ENCODE measurements around the gene TTC6.

TTC6 gene

GRCh38 chr14:37585971-37586796 lies 9.2 kb upstream of the TTC6 start:
- H3K4me3 ChIP-seq (replicated peaks; ENCODE audit: insufficient read depth, low read length): no peak overlapping the region
- no peak for TF ChIP-seq POLR2AphosphoS5 (IDR thresholded peaks at IDR 0.05; ENCODE audit: low read depth)
- TF ChIP-seq CTCF (IDR thresholded peaks at IDR 0.05; ENCODE audit: insufficient read depth, low read length): no peak
- no peak for TF ChIP-seq GABPA (IDR thresholded peaks at IDR 0.05; ENCODE audit: low read depth)
- no peak for TF ChIP-seq SPI1 (IDR thresholded peaks at IDR 0.05; ENCODE audit: borderline replicate concordance, low read depth)
- TF ChIP-seq REST (IDR thresholded peaks at IDR 0.05; ENCODE audit: insufficient replicate concordance, low read depth): no peak
- no peak for DNase-seq (ENCODE audit: low read depth in 1 of 2, low spot score in 1 of 2)
- H3K27me3 ChIP-seq (ENCODE audit: insufficient read depth, poor library complexity, severe bottlenecking): peaks cover 48% of the 10 kb centered on the region
- H3K27ac ChIP-seq (replicated peaks): no peak overlapping the region

- DNase-seq (ENCODE audit: low read depth in 1 of 2, low spot score in 1 of 2): no peak
- Histone ChIP-seq H3K27me3 (ENCODE audit: insufficient read depth, poor library complexity, severe bottlenecking) (peaks cover 51% of the 10 kb centered on the region), H3K4me3 (replicated peaks; ENCODE audit: insufficient read depth, low read length) (no peak overlapping the region), H3K27ac (replicated peaks) (no peak overlapping the region)
- TF ChIP-seq REST (IDR thresholded peaks at IDR 0.05; ENCODE audit: insufficient replicate concordance, low read depth): no peak
- TF ChIP-seq GABPA (IDR thresholded peaks at IDR 0.05; ENCODE audit: low read depth): no peak
- no peak for TF ChIP-seq CTCF (IDR thresholded peaks at IDR 0.05; ENCODE audit: insufficient read depth, low read length)
- no peak for TF ChIP-seq SPI1 (IDR thresholded peaks at IDR 0.05; ENCODE audit: borderline replicate concordance, low read depth)
- no peak for TF ChIP-seq POLR2AphosphoS5 (IDR thresholded peaks at IDR 0.05; ENCODE audit: low read depth)
Measured at GRCh38 chr14:37586797-37587130, 8.7 kb upstream of the TTC6 start.

- no peak overlapping the region for H3K4me3 ChIP-seq (replicated peaks; ENCODE audit: insufficient read depth, low read length)
- no peak overlapping the region for H3K27ac ChIP-seq (replicated peaks)
- no peak for TF ChIP-seq GABPA (IDR thresholded peaks at IDR 0.05; ENCODE audit: low read depth)
- TF ChIP-seq CTCF (IDR thresholded peaks at IDR 0.05; ENCODE audit: insufficient read depth, low read length): no peak
- no peak for TF ChIP-seq REST (IDR thresholded peaks at IDR 0.05; ENCODE audit: insufficient replicate concordance, low read depth)
- TF ChIP-seq POLR2AphosphoS5 (IDR thresholded peaks at IDR 0.05; ENCODE audit: low read depth): no peak
- peaks cover 51% of the 10 kb centered on the region for H3K27me3 ChIP-seq (ENCODE audit: insufficient read depth, poor library complexity, severe bottlenecking)
- DNase-seq (ENCODE audit: low read depth in 1 of 2, low spot score in 1 of 2): no peak
Measured at GRCh38 chr14:37587131-37587803, 8.2 kb upstream of the TTC6 start.
